SIG-M5 treated with dmso at 0.1 percent for 504 hours (cell line): ENCODE measurements around the gene IL17RB.

Experiments used
- DNase-seq: peaks from one replicate; lab custom pipeline; 2025; ENCODE audit not compliant: unreplicated experiment; lab: John Stamatoyannopoulos, UW

IL17RB gene

DNA sequence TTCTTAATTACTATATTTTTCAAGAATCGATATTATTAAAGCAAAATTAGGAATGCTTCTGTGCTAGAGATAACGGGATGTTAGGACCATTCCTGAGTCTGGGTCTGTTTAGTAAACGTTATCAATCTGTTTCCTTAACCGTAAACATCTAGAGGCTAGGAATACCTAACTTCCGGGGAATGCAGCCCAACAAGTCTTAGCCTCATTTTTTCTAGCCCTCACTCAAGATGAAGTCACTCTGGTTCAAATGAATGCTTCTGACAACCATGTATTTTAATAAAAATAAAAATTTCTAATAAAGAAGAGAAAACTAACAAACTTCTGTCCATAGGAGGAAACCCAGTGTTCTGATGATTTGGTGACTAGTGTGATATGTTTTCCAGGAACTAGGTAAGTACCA, 56.3 kb downstream of the IL17RB start:
- no peak for DNase-seq

DNA sequence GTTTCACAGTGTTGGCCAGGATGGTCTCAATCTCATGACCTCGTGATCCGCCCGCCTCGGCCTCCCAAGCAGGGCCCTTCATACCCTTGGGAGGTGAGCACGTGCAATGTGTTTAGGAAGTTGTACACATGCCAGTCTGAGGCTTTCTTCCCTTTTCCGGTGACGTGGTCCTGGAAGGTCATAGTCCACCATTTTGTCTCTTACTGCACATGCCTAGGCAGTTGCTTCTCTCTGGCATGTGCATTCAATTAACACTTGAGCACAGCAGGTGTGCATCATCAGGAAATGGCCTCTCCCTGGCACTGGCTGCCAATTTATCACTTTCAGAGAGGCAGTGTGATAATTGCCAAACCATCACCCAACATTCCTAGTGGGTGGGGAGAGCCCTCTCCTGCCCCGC, 67.0 kb downstream of the IL17RB start:
- no peak for DNase-seq
